Inferior parietal cortex (tissue), 1 donor: ENCODE data around the gene SPTY2D1.
A peak's percentile ranks its signal among the peaks of the same experiment; 100 is the strongest.
"Not testable (repeated sequence)": the region's sequence is repeated elsewhere in the genome, so short reads cannot be mapped to it uniquely, and the experiment has no call there.

Experiments
- DNase-seq: peaks from one replicate; pipeline ENCODE4 v3.0.0-alpha.2; 2016; ENCODE audit errors: extremely low spot score

The SPTY2D1 gene

DNA sequence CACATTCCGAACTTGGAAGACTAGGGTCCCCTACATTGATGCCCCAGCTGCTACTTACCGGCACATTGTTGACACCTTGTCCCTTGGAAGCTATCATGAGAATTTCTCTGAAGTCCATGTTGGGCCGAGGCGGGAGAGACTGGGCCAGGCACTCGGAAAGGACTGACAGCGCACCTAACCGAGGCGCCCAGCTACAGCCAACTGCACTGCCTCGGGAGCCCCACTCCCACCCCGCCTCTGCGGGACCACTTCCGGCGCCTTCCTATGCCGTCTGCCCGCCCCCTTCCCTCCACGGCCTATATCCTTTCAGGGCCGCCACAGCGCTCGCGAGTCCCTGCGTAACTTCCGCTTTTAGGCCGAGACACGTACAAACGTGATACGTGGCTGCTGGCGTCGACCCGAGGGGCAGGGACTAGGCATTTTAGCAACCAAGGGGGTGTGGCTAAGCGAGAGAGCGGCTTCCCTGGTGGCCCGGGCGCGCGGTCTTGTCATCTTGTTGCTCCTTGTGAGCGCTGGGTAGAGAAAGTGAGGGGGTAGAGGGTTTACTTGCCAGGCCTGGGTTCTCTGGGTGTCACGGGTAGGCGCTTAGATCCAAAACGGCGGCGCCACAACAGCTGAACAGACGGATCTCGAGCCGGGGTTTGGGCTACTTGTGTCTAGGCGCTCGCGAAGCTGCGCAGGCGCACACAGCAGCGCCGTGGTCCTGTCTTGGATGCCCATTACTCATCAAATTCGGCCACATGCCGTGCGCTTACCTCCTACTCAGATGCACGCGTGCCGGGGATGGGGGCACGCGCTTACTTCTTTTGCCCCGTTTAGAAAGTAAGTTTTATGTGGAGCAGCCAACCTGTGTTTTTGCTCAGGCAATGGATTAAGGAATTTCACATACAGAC lies at the start of gene SPTY2D1:
Gene SPTY2D1, minus strand, starts transcription at position 203 of the 893 bp plus-strand sequence. Its CDS starts 85 bp downstream, at position 118.
- DNase-seq = peak; percentile 99

- no peak for DNase-seq
Measured at GRCh38 chr11:18682466-18682865, 48.3 kb upstream of the SPTY2D1 start.

GRCh38 chr11:18681949-18682348 lies 47.8 kb upstream of the SPTY2D1 start:
- not testable (repeated sequence) for DNase-seq

- DNase-seq = no peak
Measured at GRCh38 chr11:18677560-18677959, 43.4 kb upstream of the SPTY2D1 start.

DNA sequence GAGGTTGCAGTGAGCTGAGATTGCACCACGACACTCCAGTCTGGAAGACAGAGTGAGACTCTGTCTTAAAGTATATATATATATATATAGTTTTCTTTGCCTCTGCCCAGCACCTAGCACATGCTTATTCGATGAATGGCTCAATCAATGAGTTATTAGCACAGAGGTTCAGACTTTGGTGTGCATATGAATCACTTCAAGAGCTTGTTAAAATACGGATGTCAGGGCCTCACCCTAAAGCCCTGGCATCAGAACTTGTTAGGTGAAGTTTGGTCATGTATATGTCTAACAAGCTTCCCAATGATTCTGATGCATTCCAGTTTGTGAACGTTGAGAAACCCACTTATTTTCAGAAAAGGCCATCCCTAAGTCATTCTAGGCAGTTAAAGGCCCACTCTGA lies 42.7 kb upstream of the SPTY2D1 start:
- DNase-seq = no peak

DNA sequence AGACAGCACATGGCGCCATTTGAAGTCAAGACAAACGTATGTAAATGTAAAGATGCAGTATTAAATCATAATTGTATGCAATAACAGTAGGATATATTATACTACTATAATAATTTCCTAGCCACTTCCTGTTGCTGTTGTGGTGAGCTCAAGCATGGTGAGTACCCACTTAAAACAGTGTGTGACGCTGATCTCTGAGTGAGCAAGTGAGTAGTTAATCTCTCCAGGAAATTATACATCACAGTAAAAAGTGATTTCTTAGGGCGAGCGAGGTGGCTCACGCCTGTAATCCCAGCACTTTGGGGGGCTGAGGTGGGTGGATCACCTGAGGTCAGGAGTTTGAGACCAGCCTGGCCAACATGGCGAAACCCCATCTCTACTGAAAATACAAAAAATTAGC lies 38.1 kb upstream of the SPTY2D1 start:
- DNase-seq = not testable (repeated sequence)

DNA sequence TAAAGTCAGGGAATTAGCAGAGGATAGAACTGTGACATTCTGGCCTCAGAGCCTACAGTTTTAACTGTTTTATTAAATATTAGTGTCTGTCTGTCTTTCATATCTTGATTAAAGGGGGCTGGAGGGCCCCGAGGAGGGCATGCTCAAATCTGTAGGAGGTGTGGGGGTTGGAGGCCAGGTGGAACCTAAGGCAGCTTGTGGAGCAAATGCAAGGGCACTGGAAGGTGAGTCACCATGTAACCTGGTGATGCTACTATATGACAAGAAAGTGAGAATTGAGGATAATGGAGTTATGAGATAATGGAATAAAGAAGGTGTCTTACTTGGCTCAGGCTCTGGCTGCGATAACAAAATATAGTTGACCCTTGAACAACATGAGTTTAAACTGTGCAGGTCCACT lies 37.1 kb upstream of the SPTY2D1 start:
- no peak for DNase-seq

DNA sequence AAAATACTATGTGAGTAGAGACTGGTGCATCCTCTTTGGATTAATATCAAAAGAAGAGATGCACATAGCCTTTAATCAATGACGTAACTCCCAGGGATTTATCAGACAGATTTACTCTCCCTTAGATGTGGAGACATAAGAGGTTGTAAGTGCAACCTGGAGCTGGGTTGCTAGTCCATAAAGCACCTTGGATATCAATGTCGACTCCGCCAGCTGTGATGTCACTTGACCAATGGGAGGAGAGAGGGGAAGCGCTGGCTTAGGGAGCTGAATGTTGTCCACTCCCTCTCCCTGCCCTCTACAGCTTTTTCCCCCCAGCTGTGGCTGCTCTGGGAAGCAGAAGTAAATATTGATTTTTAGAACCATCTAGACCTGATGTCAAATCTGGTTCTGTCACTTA lies 35.6 kb upstream of the SPTY2D1 start:
- DNase-seq = no peak

- no peak for DNase-seq
Measured at GRCh38 chr11:18669219-18669596, 35.1 kb upstream of the SPTY2D1 start.

DNA sequence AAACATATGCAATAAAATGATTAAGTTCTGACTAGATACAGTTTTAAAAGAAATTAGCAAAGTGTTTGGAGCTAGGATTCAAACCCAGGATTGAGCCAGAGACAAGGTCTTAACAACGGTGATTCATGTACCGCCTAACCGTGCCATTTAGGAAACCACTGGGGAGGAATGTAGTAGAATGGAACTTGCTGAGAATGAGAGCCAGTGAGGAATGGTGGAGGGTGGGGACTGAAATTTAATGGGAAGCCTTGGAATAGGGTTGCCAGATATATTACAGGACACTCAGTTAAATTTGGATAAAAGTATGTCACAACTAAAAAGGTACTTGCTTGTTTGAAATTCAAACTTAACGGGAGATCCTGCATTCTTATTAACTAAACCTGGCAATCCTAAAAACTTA lies 34.0 kb upstream of the SPTY2D1 start:
- DNase-seq = no peak

DNA sequence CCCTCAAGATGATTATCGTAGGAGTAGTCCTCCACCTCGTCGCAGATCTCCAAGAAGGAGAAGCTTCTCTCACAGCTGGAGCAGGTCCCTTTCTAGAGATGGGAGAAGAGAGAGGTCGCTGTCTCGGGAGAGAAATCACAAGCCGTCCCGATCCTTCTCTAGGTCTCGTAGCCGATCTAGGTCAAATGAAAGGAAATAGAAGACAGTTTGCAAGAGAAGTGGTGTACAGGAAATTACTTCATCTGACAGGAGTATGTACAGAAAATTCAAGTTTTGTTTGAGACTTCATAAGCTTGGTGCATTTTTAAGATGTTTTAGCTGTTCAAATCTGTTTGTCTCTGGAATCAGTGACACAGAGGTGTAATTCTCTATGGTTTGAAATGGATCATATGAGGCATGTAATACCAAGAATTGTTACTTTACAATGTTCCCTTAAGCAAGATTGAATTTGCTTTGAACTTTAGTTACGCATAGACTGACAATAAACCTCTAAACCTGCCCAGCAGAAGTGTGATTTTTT lies 31.3 kb upstream of the SPTY2D1 start:
- DNase-seq = not testable (repeated sequence)

DNA sequence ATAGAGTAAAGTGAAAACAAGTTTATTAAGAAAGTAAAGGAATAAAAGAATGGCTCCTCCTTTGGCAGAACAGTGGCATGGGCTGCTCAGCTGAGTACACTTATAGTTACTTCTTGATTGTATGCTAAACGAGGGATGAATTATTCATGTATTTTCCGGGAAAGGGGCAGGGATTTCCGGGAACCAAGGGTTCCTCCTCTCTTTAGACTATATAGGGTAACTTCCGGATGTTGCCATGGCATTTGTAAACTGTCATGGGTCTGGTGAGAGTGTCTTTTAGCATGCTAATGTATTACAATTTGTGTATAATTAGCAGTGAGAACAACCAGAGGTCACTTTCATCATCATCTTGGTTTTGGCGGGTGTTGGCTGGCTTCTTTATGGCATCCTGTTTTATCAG lies 23.5 kb upstream of the SPTY2D1 start:
- DNase-seq = no peak

DNA sequence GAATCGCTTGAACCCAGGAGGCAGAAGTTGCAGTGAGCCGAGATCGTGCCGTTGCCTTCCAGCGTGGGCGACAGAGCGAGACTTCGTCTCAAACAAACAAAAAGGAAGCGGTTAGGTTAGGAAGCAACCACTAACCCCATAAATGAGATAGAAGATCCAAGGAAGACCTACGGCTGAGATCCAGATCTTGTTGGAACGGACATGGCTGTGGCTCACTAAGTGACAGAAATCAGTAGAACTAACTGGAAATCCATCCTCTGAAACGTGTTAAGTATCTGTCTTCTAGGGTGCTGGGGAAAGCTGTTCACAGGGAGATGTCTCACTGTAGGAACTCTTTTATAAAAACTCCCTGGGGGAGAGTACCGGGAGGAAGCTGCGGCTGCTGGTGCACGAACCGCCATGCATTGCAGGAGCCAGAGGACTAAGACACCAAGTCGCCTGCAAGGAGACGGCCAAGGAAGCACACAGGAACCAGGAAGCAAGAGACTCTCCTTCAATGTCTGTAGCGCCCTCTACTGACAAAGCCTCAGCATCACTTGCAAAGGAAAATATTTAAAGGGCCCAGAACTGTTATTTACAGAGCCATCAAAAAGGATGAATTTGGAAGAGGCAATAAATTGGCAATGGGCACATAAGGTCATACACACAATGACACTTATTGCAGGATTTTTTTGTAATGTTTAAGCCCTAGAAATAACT lies 16.9 kb upstream of the SPTY2D1 start:
- DNase-seq = no peak

DNA sequence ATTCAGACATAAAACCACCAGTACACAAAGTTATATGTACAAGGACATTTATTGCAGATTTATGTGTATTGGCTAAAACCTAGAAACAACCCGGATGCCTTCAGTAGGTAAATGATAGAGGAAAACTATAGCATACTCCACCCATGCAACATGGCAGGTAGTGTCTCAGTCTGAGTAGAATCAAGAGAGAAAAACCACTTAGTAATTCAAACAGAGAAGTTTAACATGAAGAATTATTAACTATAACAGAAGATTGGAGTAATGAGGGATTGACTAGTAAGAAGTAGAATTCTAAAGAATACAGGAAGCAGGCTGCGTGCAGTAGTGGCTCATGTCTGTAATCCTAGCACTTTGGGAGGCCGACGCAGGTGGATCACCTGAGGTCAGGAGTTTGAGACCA lies 16.2 kb upstream of the SPTY2D1 start:
- no peak for DNase-seq

DNA sequence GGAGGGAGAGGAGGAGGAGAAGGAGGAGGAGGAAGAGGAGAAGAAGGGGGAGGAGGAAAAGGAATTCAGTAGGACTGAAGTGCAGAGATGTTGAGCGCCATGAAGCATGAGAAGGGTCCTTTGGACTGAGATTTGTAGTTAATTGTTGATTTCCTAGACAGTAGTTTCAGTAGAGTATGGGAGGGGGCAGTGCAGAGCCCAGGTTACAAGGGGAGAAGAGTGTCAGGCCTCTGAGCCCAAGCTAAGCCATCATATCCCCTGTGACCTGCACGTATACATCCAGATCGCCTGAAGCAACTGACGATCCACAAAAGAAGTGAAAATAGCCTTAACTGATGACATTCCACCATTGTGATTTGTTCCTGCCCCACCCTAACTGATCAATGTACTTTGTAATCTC lies 8.9 kb upstream of the SPTY2D1 start:
- not testable (repeated sequence) for DNase-seq

GRCh38 chr11:18641677-18642076 lies 7.5 kb upstream of the SPTY2D1 start:
- no peak for DNase-seq

- DNase-seq = no peak
Measured at GRCh38 chr11:18633256-18634139, 644 bp downstream of the SPTY2D1 start.

GRCh38 chr11:18632841-18633240 lies 1.3 kb downstream of the SPTY2D1 start:
- DNase-seq = no peak

DNA sequence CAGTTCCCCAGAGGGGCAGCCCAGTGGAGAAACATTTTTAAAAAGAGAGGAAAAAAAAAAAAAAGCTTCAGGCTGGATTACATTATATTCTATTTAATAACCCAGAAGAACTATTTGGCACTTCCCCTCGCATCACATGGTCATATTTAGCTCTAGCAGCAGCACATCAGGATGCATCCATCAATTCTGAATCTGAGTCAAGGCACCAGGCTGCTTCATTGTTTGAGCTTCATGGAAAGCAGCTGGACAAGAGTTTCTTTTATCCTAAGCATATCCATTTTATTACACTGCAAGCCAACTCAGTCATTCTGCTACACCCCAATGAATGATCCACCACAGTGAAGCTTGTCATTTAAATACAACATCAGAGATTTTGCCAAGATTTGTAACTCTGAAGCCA lies 10.0 kb downstream of the SPTY2D1 start:
- no peak for DNase-seq

- DNase-seq = no peak
Measured at GRCh38 chr11:18623707-18624106, 10.4 kb downstream of the SPTY2D1 start.

- peak; percentile 37 for DNase-seq
Measured at GRCh38 chr11:18618342-18619025, 15.7 kb downstream of the SPTY2D1 start.
